HepG2 (cell line): ENCODE results near the gene DUS1L. TPM values are rescaled to one million over a fixed set of nuclear protein-coding genes. Genes with fewer than 3 reads are reported as not detected.

Experiments used
- ATF7 ChIP-seq, 2 experiments: fragments of 450-650 bp in 1 of 2; sonication (generic) in 1 of 2; formaldehyde crosslinking in 1 of 2; IDR thresholded peaks; 2 replicates each; pipeline versions ENCODE4 v1.4.0 to v1.6.1; 2016 to 2020; ENCODE audit warnings: antibody characterized with exemption in 1 of 2, mild to moderate bottlenecking in 1 of 2, missing genetic modification reagents in 1 of 2
- CREB1 ChIP-seq, 2 experiments: fragments of 450-650 bp in 1 of 2; IDR thresholded peaks; 2 replicates each; pipeline ENCODE4 v1.6.1; 2016 to 2017; ENCODE audit warnings: control low read depth in 1 of 2, mild to moderate bottlenecking in 1 of 2, missing compliant biosample characterization in 1 of 2, missing genetic modification characterization in 1 of 2
- FLYWCH1 ChIP-seq: sonication (generic); formaldehyde crosslinking; IDR thresholded peaks from 2 replicates; pipeline ENCODE4 v1.8.1; 2023; ENCODE audit warnings: mild to moderate bottlenecking, missing genetic modification reagents
- FOXK2 ChIP-seq: fragments of 450-650 bp; IDR thresholded peaks from 2 replicates; pipeline ENCODE4 v1.6.1; 2016
- ISL2 ChIP-seq: sonication (generic); formaldehyde crosslinking; IDR thresholded peaks from 2 replicates; pipeline ENCODE4 v1.5.0; 2020; ENCODE audit warnings: missing genetic modification reagents
- MBNL3 ChIP-seq: fragments of 250-450 bp; sonication (Bioruptor Pico); conservative IDR thresholded peaks from 2 replicates; pipeline ENCODE4 v1.8.0; 2022; ENCODE audit warnings: mild to moderate bottlenecking, inconsistent platforms
- MTA3 ChIP-seq: sonication (generic); formaldehyde crosslinking; IDR thresholded peaks from 2 replicates; pipeline ENCODE4 v1.4.0; 2020; ENCODE audit warnings: missing genetic modification reagents
- NCOA2 ChIP-seq: sonication (generic); formaldehyde crosslinking; IDR thresholded peaks from 2 replicates; pipeline ENCODE4 v1.8.0; 2022; ENCODE audit warnings: inconsistent platforms
- PAX8 ChIP-seq: sonication (generic); formaldehyde crosslinking; IDR thresholded peaks from 2 replicates; pipeline ENCODE4 v1.8.0; 2022; ENCODE audit warnings: mild to moderate bottlenecking, missing genetic modification reagents, borderline replicate concordance
- PHF21A ChIP-seq: sonication (generic); formaldehyde crosslinking; IDR thresholded peaks from 2 replicates; pipeline ENCODE4 v1.5.0; 2020; ENCODE audit warnings: mild to moderate bottlenecking, missing genetic modification reagents
- PHF5A ChIP-seq: IDR thresholded peaks from one replicate; pipeline ENCODE4 v1.6.1; 2018; ENCODE audit warnings: low read depth, missing genetic modification reagents; ENCODE audit not compliant: unreplicated experiment
- RFXANK ChIP-seq: IDR thresholded peaks from 2 replicates; pipeline ENCODE4 v1.6.1; 2016
- SP4 ChIP-seq: sonication (generic); formaldehyde crosslinking; IDR thresholded peaks from 2 replicates; pipeline ENCODE4 v1.8.1; 2023; ENCODE audit warnings: mild to moderate bottlenecking, missing genetic modification reagents
- TCF12 ChIP-seq, 2 experiments: fragments of 450-650 bp in 1 of 2; sonication (generic) in 1 of 2; formaldehyde crosslinking in 1 of 2; IDR thresholded peaks; 2 replicates each; pipeline versions ENCODE4 v1.6.1 to v1.8.0; 2017 to 2022; ENCODE audit warnings: antibody characterized with exemption in 1 of 2, mild to moderate bottlenecking in 1 of 2, missing genetic modification reagents in 1 of 2, moderate library complexity in 1 of 2
- ZMYM3 ChIP-seq: sonication (generic); formaldehyde crosslinking; IDR thresholded peaks from 2 replicates; pipeline ENCODE4 v1.5.1; 2020; ENCODE audit warnings: mild to moderate bottlenecking, missing genetic modification reagents
- ZNF101 ChIP-seq: sonication (generic); formaldehyde crosslinking; IDR thresholded peaks from 2 replicates; pipeline ENCODE4 v1.4.0; 2020; ENCODE audit warnings: mild to moderate bottlenecking, low read depth, missing genetic modification reagents, borderline replicate concordance
- ZNF234 ChIP-seq: sonication (generic); formaldehyde crosslinking; conservative IDR thresholded peaks from 2 replicates; pipeline ENCODE4 v1.5.1; 2020; ENCODE audit warnings: mild to moderate bottlenecking, missing genetic modification reagents
- ZNF260 ChIP-seq: sonication (generic); formaldehyde crosslinking; IDR thresholded peaks from 2 replicates; pipeline ENCODE4 v1.4.0; 2020; ENCODE audit warnings: missing genetic modification reagents, low read depth, mild to moderate bottlenecking, borderline replicate concordance
- ZNF34 ChIP-seq: sonication (generic); formaldehyde crosslinking; IDR thresholded peaks from 2 replicates; pipeline ENCODE4 v1.4.0; 2020; ENCODE audit warnings: mild to moderate bottlenecking, missing genetic modification reagents, borderline replicate concordance
- ZNF552 ChIP-seq: sonication (generic); formaldehyde crosslinking; IDR thresholded peaks from 2 replicates; pipeline ENCODE4 v1.9.0; 2022; ENCODE audit warnings: missing genetic modification reagents, mild to moderate bottlenecking, borderline replicate concordance
- ZNF597 ChIP-seq: sonication (generic); formaldehyde crosslinking; IDR thresholded peaks from 2 replicates; pipeline ENCODE4 v1.5.0; 2020; ENCODE audit warnings: missing genetic modification reagents
- ZNF644 ChIP-seq: IDR thresholded peaks from 2 replicates; pipeline ENCODE4 v1.6.1; 2016; ENCODE audit warnings: low read depth
- ZNF775 ChIP-seq: sonication (generic); formaldehyde crosslinking; IDR thresholded peaks from 2 replicates; pipeline ENCODE4 v1.4.0; 2020; ENCODE audit warnings: missing genetic modification reagents, mild to moderate bottlenecking, moderate library complexity, borderline replicate concordance
- ZNF883 ChIP-seq: sonication (generic); formaldehyde crosslinking; IDR thresholded peaks from 2 replicates; pipeline ENCODE4 v1.5.1; 2020; ENCODE audit warnings: mild to moderate bottlenecking, missing genetic modification reagents; ENCODE audit errors: not compliant biosample characterization
- polyA plus RNA-seq, 8 experiments: library from polyadenylated mRNA; depleted of rRNA in 3 of 8; stranded (reverse) in 7 of 8; unstranded in 1 of 8; fragments of >200 nt; fragmentation: Illumina TruSeq in 4 of 8; extraction: Trizol in 4 of 8; gene quantifications; 2 replicates each; pipeline versions ENCODE4 v1.2.1 to v1.2.3, GENCODE V29; 2011 to 2016; ENCODE audit warnings: low read depth in 4 of 8, missing spikeins in 1 of 8, mixed read lengths in 1 of 8; ENCODE audit not compliant: insufficient read depth in 1 of 8
- total RNA-seq, 5 experiments: library from RNA; depleted of rRNA; stranded (reverse); fragments of >200 nt; fragmentation: Illumina TruSeq; extraction: Trizol; gene quantifications; 2 replicates each; pipeline ENCODE4 v1.2.3, GENCODE V29; 2016; ENCODE audit warnings: low read depth in 1 of 5
- TF ChIP-seq, protein P1 (sequence below): sonication (generic); formaldehyde crosslinking; IDR thresholded peaks from 2 replicates; pipeline ENCODE4 v1.4.0; 2020; ENCODE audit warnings: low read depth, missing genetic modification reagents

The DUS1L gene
- total and polyA plus RNA-seq, 2 of the 13 experiments (the other 11 are each of a cell fraction or from before 2014, with no cell fraction given), result 81.0 to 109 TPM

DNA sequence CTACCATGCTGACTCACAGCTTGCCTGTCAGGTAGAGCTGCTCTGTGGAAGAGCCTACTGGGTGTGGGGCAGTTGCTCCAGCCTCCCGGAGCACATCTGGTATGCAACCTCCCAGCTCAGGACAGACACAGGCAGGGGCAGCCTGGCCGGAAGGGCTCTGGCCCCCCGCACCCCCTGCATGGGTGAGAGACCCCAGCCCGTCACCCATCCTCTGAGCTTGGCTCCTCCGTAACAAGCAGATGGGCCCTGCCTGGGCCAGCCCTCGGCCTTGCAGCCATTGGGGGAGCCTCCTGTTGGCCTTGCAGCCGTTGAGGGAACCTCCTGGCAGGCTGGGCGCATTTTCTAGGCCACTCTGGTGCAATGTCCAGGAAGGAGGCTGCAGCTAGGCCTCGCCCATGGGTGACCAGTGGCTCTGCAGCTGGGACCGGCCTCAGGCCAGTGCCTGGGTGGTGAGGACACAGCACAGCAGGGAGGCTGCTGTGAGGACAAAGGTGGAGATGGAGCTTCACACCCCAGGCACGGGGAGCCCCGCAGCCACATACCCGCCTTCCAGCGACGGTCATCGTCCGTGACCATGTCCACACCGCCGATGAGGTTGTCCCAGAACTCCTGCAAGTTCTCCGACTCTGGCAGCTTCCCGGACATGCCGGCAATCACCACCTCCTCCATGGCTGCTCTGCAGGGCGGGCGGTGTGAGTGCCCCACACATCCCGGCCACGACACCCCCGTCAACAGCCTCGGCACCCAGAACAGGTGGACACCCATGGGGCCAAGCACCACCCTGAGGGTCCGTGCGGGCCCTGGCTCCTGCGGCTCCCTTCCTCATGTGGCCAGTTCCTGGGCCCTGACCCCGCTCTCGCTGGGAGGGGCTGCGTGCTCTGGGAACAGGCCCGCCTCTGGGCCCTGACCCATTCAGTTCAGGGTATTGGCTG is 30.4 kb upstream of the DUS1L start (continued):
- TF ChIP-seq, protein P1, sequence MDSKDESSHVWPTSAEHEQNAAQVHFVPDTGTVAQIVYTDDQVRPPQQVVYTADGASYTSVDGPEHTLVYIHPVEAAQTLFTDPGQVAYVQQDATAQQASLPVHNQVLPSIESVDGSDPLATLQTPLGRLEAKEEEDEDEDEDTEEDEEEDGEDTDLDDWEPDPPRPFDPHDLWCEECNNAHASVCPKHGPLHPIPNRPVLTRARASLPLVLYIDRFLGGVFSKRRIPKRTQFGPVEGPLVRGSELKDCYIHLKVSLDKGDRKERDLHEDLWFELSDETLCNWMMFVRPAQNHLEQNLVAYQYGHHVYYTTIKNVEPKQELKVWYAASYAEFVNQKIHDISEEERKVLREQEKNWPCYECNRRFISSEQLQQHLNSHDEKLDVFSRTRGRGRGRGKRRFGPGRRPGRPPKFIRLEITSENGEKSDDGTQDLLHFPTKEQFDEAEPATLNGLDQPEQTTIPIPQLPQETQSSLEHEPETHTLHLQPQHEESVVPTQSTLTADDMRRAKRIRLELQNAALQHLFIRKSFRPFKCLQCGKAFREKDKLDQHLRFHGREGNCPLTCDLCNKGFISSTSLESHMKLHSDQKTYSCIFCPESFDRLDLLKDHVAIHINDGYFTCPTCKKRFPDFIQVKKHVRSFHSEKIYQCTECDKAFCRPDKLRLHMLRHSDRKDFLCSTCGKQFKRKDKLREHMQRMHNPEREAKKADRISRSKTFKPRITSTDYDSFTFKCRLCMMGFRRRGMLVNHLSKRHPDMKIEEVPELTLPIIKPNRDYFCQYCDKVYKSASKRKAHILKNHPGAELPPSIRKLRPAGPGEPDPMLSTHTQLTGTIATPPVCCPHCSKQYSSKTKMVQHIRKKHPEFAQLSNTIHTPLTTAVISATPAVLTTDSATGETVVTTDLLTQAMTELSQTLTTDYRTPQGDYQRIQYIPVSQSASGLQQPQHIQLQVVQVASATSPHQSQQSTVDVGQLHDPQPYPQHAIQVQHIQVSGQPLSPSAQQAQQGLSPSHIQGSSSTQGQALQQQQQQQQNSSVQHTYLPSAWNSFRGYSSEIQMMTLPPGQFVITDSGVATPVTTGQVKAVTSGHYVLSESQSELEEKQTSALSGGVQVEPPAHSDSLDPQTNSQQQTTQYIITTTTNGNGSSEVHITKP, result no peak
- TF ChIP-seq PHF21A (CRISPR knock-in tag) (no peak), TCF12 (IDR thresholded peaks at IDR 0.05) (no peak), TCF12 (CRISPR knock-in tag; IDR thresholded peaks at IDR 0.05) (no peak), ZNF597 (CRISPR knock-in tag) (0 out of 2 replicates have a peak, but pooled peaks have one; percentile 21), ATF7 (IDR thresholded peaks at IDR 0.05) (no peak), ATF7 (CRISPR knock-in tag; IDR thresholded peaks at IDR 0.05) (no peak), ZNF552 (CRISPR knock-in tag) (no peak), FOXK2 (no peak), MTA3 (CRISPR knock-in tag) (no peak), ZNF234 (CRISPR knock-in tag) (no peak), FLYWCH1 (CRISPR knock-in tag) (no peak), ZNF775 (CRISPR knock-in tag) (no peak), ZNF101 (CRISPR knock-in tag) (no peak), SP4 (peak; percentile 32; the same call in 1 of the 2 replicates), RFXANK (CRISPR knock-in tag) (no peak), ZNF260 (no peak), NCOA2 (no peak), ZNF644 (CRISPR knock-in tag) (no peak), ZNF883 (CRISPR knock-in tag) (no peak), PHF5A (no peak), MBNL3 (CRISPR knock-in tag) (no peak), ISL2 (CRISPR knock-in tag) (no peak), PAX8 (CRISPR knock-in tag) (no peak), CREB1 (IDR thresholded peaks at IDR 0.05) (no peak), CREB1 (CRISPR knock-in tag; IDR thresholded peaks at IDR 0.05) (no peak), ZNF34 (CRISPR knock-in tag) (no peak), ZMYM3 (CRISPR knock-in tag) (no peak)
